ENCODE measurements around the gene SMIM27. TPM values are rescaled to one million over a fixed set of nuclear protein-coding genes. Genes with fewer than 3 reads are reported as not detected.
"Not testable (repeated sequence)": the region's sequence is repeated elsewhere in the genome, so short reads cannot be mapped to it uniquely, and the experiment has no call there.

Gene SMIM27
- total and polyA plus RNA-seq, 8 donors: 3.5 to 14.4 (median 6.9) TPM

DNA sequence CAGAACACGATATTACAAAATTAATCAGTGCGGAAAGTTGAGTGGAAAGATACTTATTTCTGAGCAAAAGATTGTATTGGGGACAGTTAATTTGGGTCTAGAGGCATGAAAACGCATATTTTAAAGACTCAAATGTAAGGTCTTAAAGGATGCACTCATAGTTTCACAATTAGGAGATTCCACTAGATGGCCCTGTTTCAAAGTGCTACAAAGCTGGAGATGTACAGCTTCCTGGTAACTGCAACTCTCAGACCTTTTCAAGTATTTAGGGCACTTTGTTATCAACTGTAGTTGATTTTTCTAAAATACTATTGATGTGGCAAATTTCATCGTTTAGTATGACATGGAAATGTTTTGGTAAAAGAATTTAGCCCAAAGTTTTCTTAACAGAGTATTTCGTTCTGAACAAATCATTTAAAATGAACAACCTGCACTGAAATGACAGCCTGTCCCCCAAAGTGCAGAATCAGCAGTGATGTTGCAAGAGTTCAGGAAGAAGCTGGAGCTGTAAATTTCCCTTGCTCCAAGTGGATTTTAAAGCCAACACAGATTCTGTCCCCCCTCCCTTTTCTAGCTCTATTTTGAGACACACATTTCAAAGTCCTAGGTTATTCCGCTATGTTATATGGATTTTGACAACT, 37.1 kb downstream of the SMIM27 start:
- intact Hi-C loops (cut with DNase I): loop anchor here in 1 of 3 donors (10.0 kb wide), 1 partner anchor 214 kb away; no protein-coding TSS in a partner anchor
- FAIRE-seq (no peak), ATAC-seq (peak in 3 of 4 donors; percentile 59 to 82 (median 79)), DNase-seq (no peak)
- no peak overlapping the region for H3K4me3 ChIP-seq
- H3K27ac ChIP-seq: no peak overlapping the region
- TF ChIP-seq, protein P1, sequence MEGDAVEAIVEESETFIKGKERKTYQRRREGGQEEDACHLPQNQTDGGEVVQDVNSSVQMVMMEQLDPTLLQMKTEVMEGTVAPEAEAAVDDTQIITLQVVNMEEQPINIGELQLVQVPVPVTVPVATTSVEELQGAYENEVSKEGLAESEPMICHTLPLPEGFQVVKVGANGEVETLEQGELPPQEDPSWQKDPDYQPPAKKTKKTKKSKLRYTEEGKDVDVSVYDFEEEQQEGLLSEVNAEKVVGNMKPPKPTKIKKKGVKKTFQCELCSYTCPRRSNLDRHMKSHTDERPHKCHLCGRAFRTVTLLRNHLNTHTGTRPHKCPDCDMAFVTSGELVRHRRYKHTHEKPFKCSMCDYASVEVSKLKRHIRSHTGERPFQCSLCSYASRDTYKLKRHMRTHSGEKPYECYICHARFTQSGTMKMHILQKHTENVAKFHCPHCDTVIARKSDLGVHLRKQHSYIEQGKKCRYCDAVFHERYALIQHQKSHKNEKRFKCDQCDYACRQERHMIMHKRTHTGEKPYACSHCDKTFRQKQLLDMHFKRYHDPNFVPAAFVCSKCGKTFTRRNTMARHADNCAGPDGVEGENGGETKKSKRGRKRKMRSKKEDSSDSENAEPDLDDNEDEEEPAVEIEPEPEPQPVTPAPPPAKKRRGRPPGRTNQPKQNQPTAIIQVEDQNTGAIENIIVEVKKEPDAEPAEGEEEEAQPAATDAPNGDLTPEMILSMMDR (IDR thresholded peaks at IDR 0.05): peak in 1 of 4 donors; percentile 13
- H3K4me1 ChIP-seq: no peaks in the 10 kb centered on the region
- H3K27me3 ChIP-seq: no peaks in the 10 kb centered on the region
- H3K36me3 ChIP-seq: no peaks in the 10 kb centered on the region
- WGBS, 2 donors: 36 to 47% methylated on average over 6 of the region's 6 CpGs
- H3K9me3 ChIP-seq: no peaks in the 10 kb centered on the region

DNA sequence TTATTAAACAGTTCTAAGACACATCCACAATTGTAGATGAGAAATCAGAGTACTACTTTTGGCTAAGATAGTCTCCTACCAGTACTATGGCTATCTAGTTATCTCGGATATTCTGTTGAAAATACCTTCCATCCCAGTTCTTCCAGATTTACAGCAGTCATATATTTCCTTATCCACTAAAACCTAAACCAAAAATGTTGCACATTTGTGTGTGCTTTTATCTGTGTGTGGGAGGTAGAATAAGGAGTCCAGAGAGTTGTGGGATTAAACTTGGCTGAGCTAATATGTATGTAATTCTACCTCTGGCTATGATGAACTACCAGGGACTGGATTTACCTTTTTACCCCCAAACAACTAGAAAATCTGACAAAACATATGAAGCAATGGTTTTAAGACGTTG, 38.3 kb downstream of the SMIM27 start:
- H3K27me3 ChIP-seq: no peaks in the 10 kb centered on the region
- H3K27ac ChIP-seq: no peak overlapping the region
- intact Hi-C loops (cut with DNase I): no loop called here
- H3K36me3 ChIP-seq: no peaks in the 10 kb centered on the region
- TF ChIP-seq, protein P1 (IDR thresholded peaks at IDR 0.05): no peak
- WGBS, 2 donors: 27 to 28% methylated on average over 2 of the region's 2 CpGs
- FAIRE-seq (no peak), ATAC-seq (no peak), DNase-seq (no peak)
- H3K4me1 ChIP-seq: no peaks in the 10 kb centered on the region
- H3K9me3 ChIP-seq: no peaks in the 10 kb centered on the region
- no peak overlapping the region for H3K4me3 ChIP-seq

- no peaks in the 10 kb centered on the region for H3K9me3 ChIP-seq
- no peaks in the 10 kb centered on the region for H3K4me1 ChIP-seq
- H3K27me3 ChIP-seq: no peaks in the 10 kb centered on the region
- 35 to 64% methylated on average over 1 of the region's 1 CpG for WGBS, 2 donors
- H3K36me3 ChIP-seq: no peaks in the 10 kb centered on the region
- TF ChIP-seq, protein P1 (IDR thresholded peaks at IDR 0.05): no peak
- ATAC-seq (no peak), FAIRE-seq (no peak), DNase-seq (no peak)
- intact Hi-C loops (cut with DNase I): no loop called here
- no peak overlapping the region for H3K4me3 ChIP-seq
- H3K27ac ChIP-seq: no peak overlapping the region
Measured at GRCh38 chr9:32590898-32591297, 38.8 kb downstream of the SMIM27 start.

DNA sequence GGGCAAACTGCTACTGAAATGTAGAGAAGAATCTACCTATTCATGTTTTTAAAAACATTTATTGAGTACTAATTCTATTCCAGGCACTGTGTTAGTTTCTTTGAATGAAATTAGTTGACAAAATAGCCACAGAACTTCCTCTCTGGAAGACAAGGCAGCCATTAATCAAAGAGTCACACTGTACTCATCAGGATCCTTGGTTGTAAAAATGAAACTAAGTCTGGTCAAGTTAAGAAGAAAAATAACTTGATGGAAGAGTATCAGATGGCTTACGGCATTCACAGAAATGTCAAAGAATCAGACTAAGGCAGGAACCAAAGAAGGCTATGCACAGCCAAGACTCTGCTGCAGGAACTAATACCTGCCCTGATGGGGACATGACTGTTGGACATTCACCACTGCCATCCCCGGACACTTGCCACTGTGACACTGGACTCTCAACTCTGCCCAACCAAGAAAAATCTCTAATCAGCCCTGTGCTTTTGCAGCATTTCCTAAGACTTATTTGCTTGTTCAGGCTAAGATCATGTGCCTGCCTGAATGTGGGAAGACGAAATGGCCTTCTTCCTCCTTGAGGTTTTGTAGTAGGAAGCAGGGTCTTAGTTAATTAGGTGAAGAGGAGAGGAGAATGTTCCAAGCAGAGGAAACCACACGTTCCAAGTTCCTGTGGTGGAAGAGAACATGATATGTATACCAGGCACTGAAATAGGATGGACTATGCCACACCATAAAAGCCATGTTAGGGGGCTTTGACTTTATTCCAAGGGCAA, 44.2 kb downstream of the SMIM27 start:
- TF ChIP-seq, protein P1 (IDR thresholded peaks at IDR 0.05): no peak

DNA sequence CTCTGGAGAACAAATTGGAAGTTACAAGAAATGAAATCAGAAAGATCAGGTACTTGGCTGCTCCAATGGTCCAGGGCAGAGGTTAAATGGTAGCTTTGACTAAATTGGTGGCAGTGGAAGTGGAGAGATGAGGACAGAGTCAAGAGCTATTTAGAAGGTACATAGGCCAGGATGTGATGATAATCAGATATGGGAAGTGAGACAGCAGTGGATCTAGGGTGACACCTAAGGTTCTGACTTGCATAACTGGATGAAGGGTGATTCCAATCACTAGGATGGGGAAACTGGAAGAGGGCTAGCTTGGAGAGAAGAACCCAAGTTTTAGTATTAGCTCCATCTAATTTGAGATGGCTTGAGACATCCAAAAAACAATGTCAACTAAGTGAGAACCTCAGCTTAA, 44.8 kb downstream of the SMIM27 start:
- Histone ChIP-seq H3K9me3 (no peaks in the 10 kb centered on the region), H3K27me3 (no peaks in the 10 kb centered on the region), H3K4me1 (no peaks in the 10 kb centered on the region), H3K36me3 (no peaks in the 10 kb centered on the region), H3K27ac (no peak overlapping the region), H3K4me3 (no peak overlapping the region)
- intact Hi-C loops (cut with DNase I): no loop called here
- DNase-seq (no peak), ATAC-seq (no peak), FAIRE-seq (no peak)
- TF ChIP-seq, protein P1 (IDR thresholded peaks at IDR 0.05): no peak

More for the DNA sequence above, 44.2 kb downstream of the SMIM27 start:
- no peak for DNase-seq
- WGBS, 2 donors: 61 to 68% methylated on average over 4 of the region's 4 CpGs
- Histone ChIP-seq H3K36me3 (no peaks in the 10 kb centered on the region), H3K4me3 (no peak overlapping the region), H3K9me3 (no peaks in the 10 kb centered on the region), H3K4me1 (no peaks in the 10 kb centered on the region), H3K27ac (no peak overlapping the region), H3K27me3 (no peaks in the 10 kb centered on the region)
- FAIRE-seq: no peak
- peak in 1 of 4 donors; percentile 19 for ATAC-seq
- intact Hi-C loops (cut with DNase I): no loop called here

- H3K36me3 ChIP-seq; H3K27me3 ChIP-seq; H3K9me3 ChIP-seq; H3K4me3 ChIP-seq; ATAC-seq; DNase-seq; FAIRE-seq; H3K4me1 ChIP-seq; intact Hi-C loops (cut with DNase I); H3K27ac ChIP-seq: not testable (repeated sequence)
- 56 to 75% methylated on average over 3 of the region's 3 CpGs for WGBS, 2 donors
Measured at GRCh38 chr9:32599021-32599420, 46.9 kb downstream of the SMIM27 start.
